Gastrocnemius medialis (tissue), 4 donors: ENCODE measurements around the gene VTN. TPM values are rescaled to one million over a fixed set of nuclear protein-coding genes. Genes with fewer than 3 reads are reported as not detected.

Experiments
- ATAC-seq, 2 donors: fragments of 150-250 bp; one replicate each; pipeline ENCODE4 v1.9.1; 2016
- DNase-seq, 2 donors: peaks; one replicate each; pipeline ENCODE4 v3.0.0-alpha.2; 2019
- H3K27ac ChIP-seq, 4 donors: fragments of 200-600 bp; sonication (generic); 1 replicate in 1 of 4; 2 replicates in 3 of 4; pipeline ENCODE4 v1.5.1; 2016 to 2018; ENCODE audit warnings: mild to moderate bottlenecking in 2 of 4, moderate library complexity in 1 of 4
- H3K27me3 ChIP-seq, 3 donors: fragments of 200-600 bp; sonication (generic) in 2 of 3; 1 replicate in 1 of 3; 2 replicates in 2 of 3; pipeline versions ENCODE4 v1.5.1 to v1.6.0; 2016 to 2019; ENCODE audit warnings: mild to moderate bottlenecking in 1 of 3, moderate library complexity in 1 of 3
- H3K36me3 ChIP-seq, 2 donors: fragments of 200-600 bp; sonication (generic) in 1 of 2; one replicate each; pipeline ENCODE4 v1.5.1; 2017 to 2018
- H3K4me1 ChIP-seq, 2 donors: fragments of 200-600 bp; sonication (generic) in 1 of 2; one replicate each; pipeline ENCODE4 v1.5.1; 2016 to 2017; ENCODE audit warnings: mild to moderate bottlenecking in 2 of 2
- H3K4me3 ChIP-seq, 4 donors: fragments of 200-600 bp; sonication (generic) in 3 of 4; 1 replicate in 1 of 4; 2 replicates in 3 of 4; pipeline ENCODE4 v1.5.1; 2016 to 2019; ENCODE audit warnings: mild to moderate bottlenecking in 2 of 4
- H3K9me3 ChIP-seq, 3 donors: fragments of 200-600 bp; sonication (generic) in 2 of 3; 1 replicate in 1 of 3; 2 replicates in 2 of 3; pipeline ENCODE4 v1.5.1; 2016 to 2019
- POLR2A ChIP-seq, 2 donors: fragments of 450-650 bp; IDR thresholded peaks; one replicate each; pipeline ENCODE4 v1.6.1; 2017; ENCODE audit warnings: antibody characterized with exemption in 2 of 2, mild to moderate bottlenecking in 2 of 2, moderate library complexity in 2 of 2
- in situ Hi-C, 4 donors: fragments of 200-750 bp; cut with MboI; loops; one replicate each; pipeline versions ENCODE4 v1.15.0 to v1.8.0; 2017; ENCODE audit warnings: low sequenced_read_pairs in 4 of 4
- intact Hi-C: fragments of 100-400 bp; cut with DNase I; formaldehyde crosslinking; loops from one replicate; pipeline ENCODE4 v1.15.1; 2023; ENCODE audit warnings: low total_unique reads
- total RNA-seq, 4 donors: library from RNA; depleted of rRNA; stranded (reverse); fragments of >200 nt; gene quantifications; one replicate each; pipeline versions ENCODE4 v1.1.0 to v1.2.3, GENCODE V29; 2016
- TF ChIP-seq, protein P1 (sequence below), 5 experiments: fragments of 450-650 bp in 3 of 5; fragments of 200-600 bp in 2 of 5; sonication (generic) in 2 of 5; IDR thresholded peaks in 4 of 5; conservative IDR thresholded peaks in 1 of 5; 1 replicate in 4 of 5; 2 replicates in 1 of 5; pipeline ENCODE4 v1.5.1; 2016 to 2019; ENCODE audit warnings: antibody characterized with exemption in 5 of 5, mild to moderate bottlenecking in 3 of 5, moderate library complexity in 3 of 5

VTN gene
- total RNA-seq, 4 donors from 2014 or later, result 3.8 to 11.5 TPM; not detected in 2

DNA sequence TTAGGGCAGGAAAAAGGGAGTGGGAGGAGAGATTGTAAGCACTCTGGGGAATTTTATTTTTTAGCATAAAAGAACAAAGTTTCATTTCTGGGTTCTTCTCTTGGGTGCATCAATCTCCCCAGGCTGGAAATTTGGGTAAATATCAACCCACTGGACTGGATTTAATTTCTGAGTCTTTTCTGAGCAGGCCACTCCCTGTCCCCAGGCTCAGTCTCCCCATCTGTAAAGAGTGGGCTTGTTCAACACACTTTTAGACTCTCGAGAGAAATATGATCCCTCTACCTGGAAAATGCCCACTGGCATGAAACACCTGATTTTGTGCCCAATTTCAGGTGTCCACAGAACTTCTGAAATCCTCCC is 617 bp upstream of the VTN start:
- Histone ChIP-seq H3K36me3 (no peaks in the 10 kb centered on the region), H3K27ac (peak overlapping the region; percentile 32 to 44 (median 37)), H3K27me3 (no peaks in the 10 kb centered on the region), H3K4me3 (peak overlapping the region in 1 of 4 donors; percentile 63), H3K4me1 (peaks cover 10 to 11% of the 10 kb centered on the region in 2 donors), H3K9me3 (no peaks in the 10 kb centered on the region)
- ATAC-seq, result no peak
- intact Hi-C loops, result loop anchor here (2.0 kb wide), 1 partner anchor 14 kb away; the partner anchor contains the start of gene POLDIP2
- no peak for DNase-seq
- TF ChIP-seq POLR2A (IDR thresholded peaks at IDR 0.05), result no peak
- TF ChIP-seq, protein P1, sequence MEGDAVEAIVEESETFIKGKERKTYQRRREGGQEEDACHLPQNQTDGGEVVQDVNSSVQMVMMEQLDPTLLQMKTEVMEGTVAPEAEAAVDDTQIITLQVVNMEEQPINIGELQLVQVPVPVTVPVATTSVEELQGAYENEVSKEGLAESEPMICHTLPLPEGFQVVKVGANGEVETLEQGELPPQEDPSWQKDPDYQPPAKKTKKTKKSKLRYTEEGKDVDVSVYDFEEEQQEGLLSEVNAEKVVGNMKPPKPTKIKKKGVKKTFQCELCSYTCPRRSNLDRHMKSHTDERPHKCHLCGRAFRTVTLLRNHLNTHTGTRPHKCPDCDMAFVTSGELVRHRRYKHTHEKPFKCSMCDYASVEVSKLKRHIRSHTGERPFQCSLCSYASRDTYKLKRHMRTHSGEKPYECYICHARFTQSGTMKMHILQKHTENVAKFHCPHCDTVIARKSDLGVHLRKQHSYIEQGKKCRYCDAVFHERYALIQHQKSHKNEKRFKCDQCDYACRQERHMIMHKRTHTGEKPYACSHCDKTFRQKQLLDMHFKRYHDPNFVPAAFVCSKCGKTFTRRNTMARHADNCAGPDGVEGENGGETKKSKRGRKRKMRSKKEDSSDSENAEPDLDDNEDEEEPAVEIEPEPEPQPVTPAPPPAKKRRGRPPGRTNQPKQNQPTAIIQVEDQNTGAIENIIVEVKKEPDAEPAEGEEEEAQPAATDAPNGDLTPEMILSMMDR (IDR thresholded peaks at IDR 0.05 in 4 of 5, conservative IDR thresholded peaks at IDR 0.05 in 1 of 5), result no peak
- in situ Hi-C loops, result loop anchor here in 1 of 4 donors (25.0 kb wide), 1 partner anchor 592 kb away; the partner anchor contains the start of gene PHF12

DNA sequence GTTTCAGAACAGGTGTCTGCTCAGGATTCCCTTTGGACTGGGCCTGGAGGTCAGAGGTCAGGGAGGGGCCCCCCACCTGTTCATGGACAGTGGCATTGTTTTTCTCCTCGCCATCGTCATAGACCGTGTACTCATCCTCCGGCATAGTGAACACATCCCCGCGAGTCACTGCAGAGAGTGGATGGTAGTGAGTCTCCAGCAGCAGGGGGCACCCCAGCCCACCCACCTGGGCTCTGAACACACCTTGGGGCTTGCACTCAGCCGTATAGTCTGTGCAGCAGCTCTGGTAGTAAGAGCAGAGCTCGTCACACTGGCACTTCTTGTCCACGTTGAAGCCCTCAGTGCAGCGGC is 448 bp downstream of the VTN start:
- TF ChIP-seq, protein P1 (IDR thresholded peaks at IDR 0.05 in 4 of 5, conservative IDR thresholded peaks at IDR 0.05 in 1 of 5), result no peak
- no peak for TF ChIP-seq POLR2A (IDR thresholded peaks at IDR 0.05)
- H3K27me3 ChIP-seq, result no peaks in the 10 kb centered on the region
- H3K9me3 ChIP-seq, result no peaks in the 10 kb centered on the region
- no peak for ATAC-seq
- DNase-seq, result no peak
- intact Hi-C loops, result loop anchor here (2.0 kb wide), 1 partner anchor 13 kb away; the partner anchor contains the start of gene POLDIP2
- H3K4me1 ChIP-seq, result peaks cover 10 to 11% of the 10 kb centered on the region in 2 donors
- no peak overlapping the region for H3K4me3 ChIP-seq
- no peak overlapping the region for H3K27ac ChIP-seq
- peaks cover 0 to 1% of the 10 kb centered on the region in 2 donors for H3K36me3 ChIP-seq
- in situ Hi-C loops, result loop anchor here in 1 of 4 donors (25.0 kb wide), 1 partner anchor 593 kb away; the partner anchor contains the start of gene PHF12

DNA sequence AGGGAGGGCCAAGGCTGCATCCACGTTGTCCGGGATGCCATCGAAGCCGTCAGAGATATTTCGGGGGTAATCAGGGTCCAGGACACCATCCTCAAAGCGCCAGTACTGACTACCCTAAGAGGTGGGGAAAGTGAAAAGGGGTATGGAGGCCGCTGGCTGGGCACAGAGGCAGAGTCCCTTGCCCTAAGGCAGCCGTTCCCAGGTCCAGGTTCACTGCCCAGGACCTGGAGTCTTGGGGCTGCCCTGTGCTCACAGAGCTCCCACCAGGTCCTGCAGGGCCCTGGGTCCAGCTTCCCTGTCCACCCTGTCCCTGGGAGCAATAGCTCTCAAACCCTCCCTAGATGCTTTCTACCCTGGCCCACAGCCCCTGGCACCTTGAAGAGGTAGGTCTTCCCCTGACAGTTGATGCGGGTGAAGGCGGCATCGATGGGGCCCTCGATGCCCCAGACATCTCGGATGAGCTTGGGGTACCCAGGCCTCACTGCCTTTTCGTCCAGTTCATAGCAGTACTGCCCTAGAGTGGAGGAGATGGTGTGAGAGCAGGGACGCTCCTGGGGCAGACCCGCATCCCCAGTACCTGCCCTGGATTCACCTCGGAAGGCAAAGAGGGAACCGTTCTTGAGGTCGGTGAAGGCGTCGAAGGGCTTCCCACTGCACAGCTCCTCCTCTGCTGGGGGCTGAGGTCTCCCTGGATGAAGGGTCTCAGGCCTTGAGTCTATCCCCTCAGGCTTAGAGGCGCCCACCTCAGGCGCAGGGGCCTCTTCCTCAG is 1.0 kb downstream of the VTN start:
- no peak overlapping the region for H3K27ac ChIP-seq
- H3K9me3 ChIP-seq, result no peaks in the 10 kb centered on the region
- intact Hi-C loops (no loop called here), in situ Hi-C loops (loop anchor here in 1 of 4 donors (25.0 kb wide), 1 partner anchor 593 kb away; the partner anchor contains the start of gene PHF12)
- no peaks in the 10 kb centered on the region for H3K27me3 ChIP-seq
- ATAC-seq (no peak), DNase-seq (no peak)
- peaks cover 10 to 11% of the 10 kb centered on the region in 2 donors for H3K4me1 ChIP-seq
- H3K36me3 ChIP-seq, result peaks cover 0 to 7% of the 10 kb centered on the region in 2 donors
- H3K4me3 ChIP-seq, result no peak overlapping the region
- TF ChIP-seq, protein P1 (IDR thresholded peaks at IDR 0.05 in 4 of 5, conservative IDR thresholded peaks at IDR 0.05 in 1 of 5), result no peak

DNA sequence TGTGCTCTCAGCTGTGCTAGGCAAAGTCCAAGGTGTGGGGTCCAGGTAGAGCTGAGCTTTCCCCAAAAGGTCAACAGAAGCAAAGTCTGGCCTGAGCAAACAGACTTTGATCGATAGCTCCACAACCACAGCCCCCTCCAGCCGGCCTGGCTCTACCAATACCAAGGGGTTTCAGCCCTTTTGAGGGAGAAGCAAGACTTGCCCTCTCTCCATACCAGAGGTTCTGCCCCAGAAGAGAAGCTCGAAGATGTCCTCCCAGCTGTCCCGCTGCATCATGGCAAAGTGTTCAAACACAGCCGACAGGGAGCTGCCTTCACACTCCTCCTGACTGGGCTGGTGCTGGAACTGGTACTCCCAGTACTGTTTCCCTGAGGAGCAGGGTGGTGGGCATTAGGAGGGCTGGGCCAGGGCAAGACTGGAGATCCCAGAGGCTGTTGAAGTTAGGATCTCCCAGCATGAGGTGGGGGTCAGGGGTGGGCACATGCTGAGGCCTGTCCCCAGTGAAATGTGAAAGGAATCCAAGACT is 1.7 kb downstream of the VTN start:
- in situ Hi-C loops, result loop anchor here in 1 of 4 donors (25.0 kb wide), 1 partner anchor 594 kb away; the partner anchor contains the start of gene PHF12
- H3K27ac ChIP-seq, result no peak overlapping the region

More for the DNA sequence above, 1.7 kb downstream of the VTN start:
- Histone ChIP-seq H3K4me3 (no peak overlapping the region), H3K9me3 (no peaks in the 10 kb centered on the region), H3K27me3 (no peaks in the 10 kb centered on the region), H3K4me1 (peaks cover 10 to 11% of the 10 kb centered on the region in 2 donors), H3K36me3 (peaks cover 0 to 14% of the 10 kb centered on the region in 2 donors)
- TF ChIP-seq, protein P1 (IDR thresholded peaks at IDR 0.05 in 4 of 5, conservative IDR thresholded peaks at IDR 0.05 in 1 of 5), result no peak
- no peak for TF ChIP-seq POLR2A (IDR thresholded peaks at IDR 0.05)
- ATAC-seq, result no peak
- intact Hi-C loops, result no loop called here
- DNase-seq, result no peak
